Upper lobe of left lung (tissue), 6 donors: ENCODE measurements around the gene PRKAR1B. TPM values are rescaled to one million over a fixed set of nuclear protein-coding genes. Genes with fewer than 3 reads are reported as not detected.

ENCODE experiments used
- ATAC-seq, 2 donors: fragments of 200-7000 bp; cut with Tn5 transposase; one replicate each; pipeline ENCODE4 v1.9.1; 2022; ENCODE audit warnings: mild to moderate bottlenecking in 2 of 2, moderate library complexity in 2 of 2; ENCODE audit not compliant: low FRiP score in 2 of 2
- DNase-seq, 2 donors: peaks; one replicate each; pipeline ENCODE4 v3.0.0-alpha.2; 2019 to 2020
- H3K27ac ChIP-seq, 4 donors: fragments of 200-600 bp; sonication (generic); one replicate each; pipeline ENCODE4 v1.5.1; 2016 to 2019
- H3K27me3 ChIP-seq, 4 donors: fragments of 200-600 bp; sonication (generic); one replicate each; pipeline ENCODE4 v1.5.1; 2017 to 2019
- H3K36me3 ChIP-seq, 4 donors: fragments of 200-600 bp; sonication (generic); one replicate each; pipeline ENCODE4 v1.5.1; 2016 to 2019
- H3K4me1 ChIP-seq, 4 donors: fragments of 200-600 bp; sonication (generic); one replicate each; pipeline ENCODE4 v1.5.1; 2018 to 2019
- H3K4me3 ChIP-seq, 4 donors: fragments of 200-600 bp; sonication (generic); one replicate each; pipeline ENCODE4 v1.5.1; 2017 to 2019; ENCODE audit warnings: mild to moderate bottlenecking in 2 of 4, moderate library complexity in 1 of 4
- H3K9me3 ChIP-seq, 4 donors: fragments of 200-600 bp; sonication (generic); one replicate each; pipeline ENCODE4 v1.5.1; 2018 to 2019
- CTCF ChIP-seq, 6 experiments: fragments of 450-650 bp in 4 of 6; fragments of 200-600 bp in 2 of 6; sonication (generic) in 2 of 6; IDR thresholded peaks; one replicate each; pipeline ENCODE4 v1.5.1; 2016 to 2019; ENCODE audit warnings: antibody characterized with exemption in 6 of 6
- EP300 ChIP-seq, 4 donors: sonication (generic); formaldehyde crosslinking; IDR thresholded peaks; one replicate each; pipeline ENCODE4 v1.5.1; 2017; ENCODE audit warnings: antibody characterized with exemption in 4 of 4, control low read depth in 2 of 4
- POLR2A ChIP-seq, 4 donors: fragments of 450-650 bp; IDR thresholded peaks; one replicate each; pipeline ENCODE4 v1.5.1; 2016 to 2017; ENCODE audit warnings: antibody characterized with exemption in 4 of 4, mild to moderate bottlenecking in 2 of 4
- POLR2AphosphoS5 ChIP-seq, 2 donors: sonication (generic); formaldehyde crosslinking; IDR thresholded peaks; one replicate each; pipeline ENCODE4 v1.5.1; 2017; ENCODE audit warnings: antibody characterized with exemption in 2 of 2
- WGBS, 2 donors: methylation state at CpG; one replicate each; pipeline ENCODE4 v1.1.5; 2017 to 2018; 5-methylcytosine and 5-hydroxymethylcytosine counted together
- total RNA-seq, 6 donors: library from RNA; depleted of rRNA in 4 of 6; stranded (reverse); fragments of >200 nt in 4 of 6; gene quantifications; one replicate each; pipeline versions ENCODE4 v1.1.0 to v1.2.1, GENCODE V29; 2016 to 2021
- donor health status: DM: no; HTN: no; CAD: no; lungs with moderate emphysema.
- donor health status: DM: no; HTN: yes; CAD: no; lungs with severe emphysema.

PRKAR1B gene
- total RNA-seq, 6 donors from 2014 or later = 10.3 to 24.4 (median 20.9) TPM

GRCh38 chr7:501526-501925 lies 225.6 kb downstream of the PRKAR1B start:
- Histone ChIP-seq H3K9me3 (no peaks in the 10 kb centered on the region), H3K27ac (no peak overlapping the region), H3K27me3 (no peaks in the 10 kb centered on the region), H3K4me1 (peaks cover 8 to 22% (median 17%) of the 10 kb centered on the region in 4 donors), H3K4me3 (no peak overlapping the region), H3K36me3 (peaks cover 0 to 50% (median 27%) of the 10 kb centered on the region in 4 donors)
- ATAC-seq (no peak), DNase-seq (no peak)
- 88 to 97% methylated on average over 7 of the region's 7 CpGs for WGBS, 2 donors
- no peak for TF ChIP-seq POLR2AphosphoS5 (IDR thresholded peaks at IDR 0.05)
- TF ChIP-seq POLR2A (IDR thresholded peaks at IDR 0.05) = no peak
- TF ChIP-seq EP300 (IDR thresholded peaks at IDR 0.05) = no peak
- TF ChIP-seq CTCF (IDR thresholded peaks at IDR 0.05) = no peak

GRCh38 chr7:500521-501420 lies 226.3 kb downstream of the PRKAR1B start:
- no peak for TF ChIP-seq POLR2AphosphoS5 (IDR thresholded peaks at IDR 0.05)
- no peak for TF ChIP-seq POLR2A (IDR thresholded peaks at IDR 0.05)
- Histone ChIP-seq H3K4me3 (no peak overlapping the region), H3K9me3 (no peaks in the 10 kb centered on the region), H3K36me3 (peaks cover 0 to 49% (median 30%) of the 10 kb centered on the region in 4 donors), H3K4me1 (peaks cover 8 to 22% (median 17%) of the 10 kb centered on the region in 4 donors), H3K27ac (no peak overlapping the region), H3K27me3 (no peaks in the 10 kb centered on the region)
- peak in 1 of 2 donors; percentile 45 for DNase-seq
- no peak for ATAC-seq
- WGBS, 2 donors = 91 to 95% methylated on average over 32 to 33 of the region's 35 CpGs

- H3K27me3 ChIP-seq = no peaks in the 10 kb centered on the region
- H3K9me3 ChIP-seq = no peaks in the 10 kb centered on the region
- H3K4me1 ChIP-seq = peaks cover 8 to 19% (median 17%) of the 10 kb centered on the region in 4 donors
- ATAC-seq (no peak), DNase-seq (peak in 1 of 2 donors; percentile 74)
- TF ChIP-seq POLR2AphosphoS5 (IDR thresholded peaks at IDR 0.05) (no peak), CTCF (IDR thresholded peaks at IDR 0.05) (no peak)
- H3K36me3 ChIP-seq = peaks cover 0 to 46% (median 28%) of the 10 kb centered on the region in 4 donors
- no peak overlapping the region for H3K27ac ChIP-seq
- WGBS, 2 donors = 93 to 96% methylated on average over 20 of the region's 20 CpGs
- H3K4me3 ChIP-seq = no peak overlapping the region
These were observed 227.1 kb downstream of the PRKAR1B start for GRCh38 chr7:499853-500485.

Other genes with a start within 250 kb of the PRKAR1B start
- 10 to 100 TPM; 23.0 to 73.3 (median 44.6) TPM for gene PDGFA, start 207.4 kb downstream of the PRKAR1B start, total RNA-seq
- 10 to 100 TPM; 18.2 to 35.6 (median 26.4) TPM for gene DNAAF5, start 582 bp downstream of the PRKAR1B start, total RNA-seq
- 100 to 1,000 TPM; 107 to 196 (median 127) TPM for gene SUN1, start 105.2 kb upstream of the PRKAR1B start, total RNA-seq
- gene GET4, start 149.3 kb upstream of the PRKAR1B start, total RNA-seq = 10 to 100 TPM; 26.0 to 82.6 (median 40.8) TPM
- 100 to 1,000 TPM in 1 of 6 donors, 10 to 100 TPM in 5; 31.0 to 109 (median 37.5) TPM for gene ADAP1, start 227.4 kb upstream of the PRKAR1B start, total RNA-seq
- gene COX19, start 248.3 kb upstream of the PRKAR1B start, total RNA-seq = 10 to 100 TPM in 4 of 6 donors, 1 to 10 TPM in 2; 9.1 to 25.1 (median 11.5) TPM